ENCODE results near the gene PSPC1.

GRCh38 chr13:19657872-19658591 lies 124.7 kb downstream of the PSPC1 start:
- TF ChIP-seq, protein P1, sequence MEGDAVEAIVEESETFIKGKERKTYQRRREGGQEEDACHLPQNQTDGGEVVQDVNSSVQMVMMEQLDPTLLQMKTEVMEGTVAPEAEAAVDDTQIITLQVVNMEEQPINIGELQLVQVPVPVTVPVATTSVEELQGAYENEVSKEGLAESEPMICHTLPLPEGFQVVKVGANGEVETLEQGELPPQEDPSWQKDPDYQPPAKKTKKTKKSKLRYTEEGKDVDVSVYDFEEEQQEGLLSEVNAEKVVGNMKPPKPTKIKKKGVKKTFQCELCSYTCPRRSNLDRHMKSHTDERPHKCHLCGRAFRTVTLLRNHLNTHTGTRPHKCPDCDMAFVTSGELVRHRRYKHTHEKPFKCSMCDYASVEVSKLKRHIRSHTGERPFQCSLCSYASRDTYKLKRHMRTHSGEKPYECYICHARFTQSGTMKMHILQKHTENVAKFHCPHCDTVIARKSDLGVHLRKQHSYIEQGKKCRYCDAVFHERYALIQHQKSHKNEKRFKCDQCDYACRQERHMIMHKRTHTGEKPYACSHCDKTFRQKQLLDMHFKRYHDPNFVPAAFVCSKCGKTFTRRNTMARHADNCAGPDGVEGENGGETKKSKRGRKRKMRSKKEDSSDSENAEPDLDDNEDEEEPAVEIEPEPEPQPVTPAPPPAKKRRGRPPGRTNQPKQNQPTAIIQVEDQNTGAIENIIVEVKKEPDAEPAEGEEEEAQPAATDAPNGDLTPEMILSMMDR (IDR thresholded peaks at IDR 0.05; ENCODE audit: low read depth, low read length, poor library complexity, severe bottlenecking) = no peak
- no peak for TF ChIP-seq EZH2phosphoT487 (IDR thresholded peaks at IDR 0.05; ENCODE audit: borderline replicate concordance, low read length)

Measured in DOHH2 (cell line).